ENCODE results near the gene ARSG. TPM values are rescaled to one million over a fixed set of nuclear protein-coding genes. Genes with fewer than 3 reads are reported as not detected.

The ARSG gene
- polyA plus RNA-seq, 1 of the 3 experiments (the other 2 are of a cell fraction), result 0.41 TPM

- Histone ChIP-seq H2AFZ (ENCODE audit: low read depth) (no peak overlapping the region), H3K4me2 (no peak overlapping the region), H3K27me3 (ENCODE audit: insufficient read depth) (no peaks in the 10 kb centered on the region), H3K36me3 (replicated peaks in 1 of 2; ENCODE audit: control insufficient read depth in 1 of 2, insufficient read depth in 2 of 2, low read length in 1 of 2) (peaks cover 19 to 35% of the 10 kb centered on the region in 2 experiments), H3K9me2 (no peaks in the 10 kb centered on the region), H3K79me2 (ENCODE audit: insufficient read depth) (no peaks in the 10 kb centered on the region), H3K4me3 (ENCODE audit: low read depth in 2 of 2, low read length in 1 of 2) (no peak overlapping the region), H3K27ac (ENCODE audit: low read depth in 2 of 2, low read length in 1 of 2) (no peak overlapping the region), H3K9ac (no peak overlapping the region), H3K4me1 (ENCODE audit: control insufficient read depth in 1 of 2, insufficient read depth in 2 of 2, low read depth in 1 of 2, low read length in 1 of 2) (peaks cover 0 to 10% of the 10 kb centered on the region in 2 experiments; a peak in 2 of 4 replicates), H3F3A (replicated peaks; ENCODE audit: insufficient read depth) (no peaks in the 10 kb centered on the region), H3K9me3 (no peaks in the 10 kb centered on the region), H4K20me1 (ENCODE audit: insufficient read depth) (no peaks in the 10 kb centered on the region)
- no peak for DNase-seq
- 95% methylated on average over 2 of the region's 2 CpGs for WGBS (ENCODE audit: low lambda C conversion rate)
- ChIA-PET CTCF (interaction anchor here (1.0 to 7.8 kb wide), 6 partner anchors 14 to 268 kb away, joined by 3 to 63 read pairs (median 14); partner anchors contain the start of gene WIPI1), POLR2A (no interaction called here)
- no peak for TF ChIP-seq POLR2AphosphoS5 (IDR thresholded peaks at IDR 0.05; ENCODE audit: low read depth, low read length)
- no peak for TF ChIP-seq RXRA (IDR thresholded peaks at IDR 0.05; ENCODE audit: borderline replicate concordance, low read depth)
- TF ChIP-seq NRF1 (IDR thresholded peaks at IDR 0.05; ENCODE audit: low read depth, low read length), result no peak
- no peak for TF ChIP-seq IRF3 (IDR thresholded peaks at IDR 0.05; ENCODE audit: low read depth, low read length)
- TF ChIP-seq FOXJ3 (CRISPR knock-in tag; IDR thresholded peaks at IDR 0.05), result no peak
- TF ChIP-seq JUND (IDR thresholded peaks at IDR 0.05), result no peak
- no peak for TF ChIP-seq FOSL2 (IDR thresholded peaks at IDR 0.05; ENCODE audit: borderline replicate concordance, low read depth)
Observed at GRCh38 chr17:68440526-68440925, 149.2 kb downstream of the ARSG start.

DNA sequence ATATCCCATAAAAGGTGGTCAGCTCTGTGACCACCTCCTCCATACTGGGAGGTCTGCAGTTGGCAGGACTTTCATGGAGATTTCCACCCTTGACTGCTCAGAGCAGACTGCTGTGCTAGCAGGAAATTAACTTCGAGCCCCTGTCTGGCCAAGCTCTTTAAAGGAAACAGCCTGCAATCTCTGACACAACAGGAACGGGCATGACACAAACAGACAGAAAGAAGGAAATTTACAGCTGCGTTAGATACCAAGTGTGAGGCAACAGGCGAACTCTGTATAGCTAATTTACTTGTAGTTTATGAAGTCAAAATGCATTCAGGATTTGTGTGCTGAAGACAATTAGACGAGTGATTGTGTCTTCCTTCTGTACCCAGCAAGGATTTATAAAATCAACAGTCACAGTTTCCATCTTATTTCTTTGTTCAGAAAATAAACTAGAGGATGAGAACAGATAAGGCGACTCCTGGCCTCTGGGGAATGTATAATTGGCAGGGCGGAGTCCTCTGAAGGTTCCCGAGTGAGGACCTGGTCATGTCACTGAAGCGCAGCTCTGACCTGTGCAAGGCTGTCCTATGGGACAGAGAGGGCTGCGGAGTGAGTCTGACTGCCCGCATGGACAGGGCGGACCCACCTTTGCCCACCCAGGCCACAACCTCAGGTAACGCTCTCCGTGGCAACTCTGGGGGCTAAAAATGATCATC, 149.9 kb downstream of the ARSG start:
- Histone ChIP-seq H3K27me3 (ENCODE audit: insufficient read depth) (no peaks in the 10 kb centered on the region), H3K9ac (no peak overlapping the region), H3K27ac (ENCODE audit: low read depth in 2 of 2, low read length in 1 of 2) (no peak overlapping the region), H2AFZ (ENCODE audit: low read depth) (no peak overlapping the region), H3F3A (replicated peaks; ENCODE audit: insufficient read depth) (no peaks in the 10 kb centered on the region), H3K79me2 (ENCODE audit: insufficient read depth) (no peaks in the 10 kb centered on the region), H3K4me3 (ENCODE audit: low read depth in 2 of 2, low read length in 1 of 2) (no peak overlapping the region), H3K4me2 (no peak overlapping the region), H3K4me1 (ENCODE audit: control insufficient read depth in 1 of 2, insufficient read depth in 2 of 2, low read depth in 1 of 2, low read length in 1 of 2) (peaks cover 0 to 3% of the 10 kb centered on the region in 2 experiments; a peak in 2 of 4 replicates), H3K36me3 (replicated peaks in 1 of 2; ENCODE audit: control insufficient read depth in 1 of 2, insufficient read depth in 2 of 2, low read length in 1 of 2) (peaks cover 17 to 35% of the 10 kb centered on the region in 2 experiments), H3K9me3 (no peaks in the 10 kb centered on the region), H4K20me1 (ENCODE audit: insufficient read depth) (no peaks in the 10 kb centered on the region), H3K9me2 (no peaks in the 10 kb centered on the region)
- CTCF ChIA-PET, result interaction anchor here (1.0 to 3.9 kb wide), 6 partner anchors 13 to 268 kb away, joined by 3 to 21 read pairs (median 6); no protein-coding TSS in a partner anchor
- POLR2A ChIA-PET, result no interaction called here
- TF ChIP-seq, protein P1, sequence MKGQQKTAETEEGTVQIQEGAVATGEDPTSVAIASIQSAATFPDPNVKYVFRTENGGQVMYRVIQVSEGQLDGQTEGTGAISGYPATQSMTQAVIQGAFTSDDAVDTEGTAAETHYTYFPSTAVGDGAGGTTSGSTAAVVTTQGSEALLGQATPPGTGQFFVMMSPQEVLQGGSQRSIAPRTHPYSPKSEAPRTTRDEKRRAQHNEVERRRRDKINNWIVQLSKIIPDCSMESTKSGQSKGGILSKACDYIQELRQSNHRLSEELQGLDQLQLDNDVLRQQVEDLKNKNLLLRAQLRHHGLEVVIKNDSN (IDR thresholded peaks at IDR 0.05; ENCODE audit: borderline replicate concordance, low read depth), result no peak
- TF ChIP-seq CHD2 (IDR thresholded peaks at IDR 0.05; ENCODE audit: low read length, partially characterized antibody) (no peak), IRF3 (IDR thresholded peaks at IDR 0.05; ENCODE audit: low read depth, low read length) (no peak), EZH2phosphoT487 (IDR thresholded peaks at IDR 0.05; ENCODE audit: borderline replicate concordance, low read depth) (no peak), FOXJ3 (CRISPR knock-in tag; IDR thresholded peaks at IDR 0.05) (no peak), TAF1 (IDR thresholded peaks at IDR 0.05; ENCODE audit: borderline replicate concordance, low read depth, low read length) (no peak), TEAD4 (IDR thresholded peaks at IDR 0.05; ENCODE audit: borderline replicate concordance, insufficient read depth) (no peak), YY1 (IDR thresholded peaks at IDR 0.05; ENCODE audit: low read depth) (no peak), MXI1 (IDR thresholded peaks at IDR 0.05; ENCODE audit: low read depth, low read length) (no peak), FOSL2 (IDR thresholded peaks at IDR 0.05; ENCODE audit: borderline replicate concordance, low read depth) (no peak), MAX (IDR thresholded peaks at IDR 0.05; ENCODE audit: low read depth) (no peak), POLR2AphosphoS5 (IDR thresholded peaks at IDR 0.05; ENCODE audit: low read depth, low read length) (no peak), MEF2A (IDR thresholded peaks at IDR 0.05; ENCODE audit: borderline replicate concordance, low read depth) (no peak), ELF1 (IDR thresholded peaks at IDR 0.05) (no peak), RCOR1 (IDR thresholded peaks at IDR 0.05; ENCODE audit: low read length) (no peak), RXRA (IDR thresholded peaks at IDR 0.05; ENCODE audit: borderline replicate concordance, low read depth) (no peak)
- no peak for DNase-seq
- WGBS (ENCODE audit: low lambda C conversion rate), result 92% methylated on average over 14 of the region's 14 CpGs

All from SK-N-SH (cell line).